GM23248 (cell line): ENCODE data around the gene PIP4K2C.

Experiments used
- EZH2 ChIP-seq: fragments of 200-600 bp; sonication (generic); IDR thresholded peaks from 2 replicates; pipeline ENCODE4 v1.6.1; 2018; ENCODE audit warnings: antibody characterized with exemption, mild to moderate bottlenecking; ENCODE audit not compliant: insufficient read depth, poor library complexity, severe bottlenecking
- EZH2phosphoT487 ChIP-seq: fragments of 200-600 bp; sonication (generic); IDR thresholded peaks from 2 replicates; pipeline ENCODE4 v1.6.1; 2018; ENCODE audit warnings: antibody characterized with exemption, moderate library complexity, mild to moderate bottlenecking, low read depth; ENCODE audit not compliant: insufficient read depth

DNA sequence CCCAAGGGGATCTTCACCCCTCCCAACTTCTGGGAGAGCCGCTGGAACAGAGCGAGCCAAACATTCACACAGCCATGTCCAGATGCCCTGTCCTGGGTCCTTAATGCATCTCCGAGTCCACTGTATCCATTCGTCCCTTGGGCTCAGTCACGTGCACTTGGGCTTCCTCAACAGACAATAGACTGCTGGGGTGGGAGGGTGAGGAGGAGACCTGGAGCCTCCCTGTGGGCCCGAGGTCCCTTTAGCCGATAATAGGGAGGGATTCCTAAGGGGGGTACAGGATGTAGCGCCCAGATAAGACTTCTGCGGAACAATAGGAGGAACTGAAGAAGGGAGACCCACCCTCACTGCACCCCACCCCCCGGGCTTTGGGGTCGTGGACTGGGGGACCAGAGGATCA is 26.9 kb downstream of the PIP4K2C start:
- no peak for TF ChIP-seq EZH2
- TF ChIP-seq EZH2phosphoT487 = no peak
